Liver (tissue), 3 donors: ENCODE results near the gene NUCKS1.

Experiments
- GABPA ChIP-seq, 2 donors: IDR thresholded peaks in 1 of 2; conservative IDR thresholded peaks in 1 of 2; 2 replicates each; pipeline ENCODE4 v1.6.1; 2016; ENCODE audit warnings: antibody characterized with exemption in 2 of 2, mild to moderate bottlenecking in 1 of 2, moderate library complexity in 1 of 2
- YY1 ChIP-seq: IDR thresholded peaks from 2 replicates; pipeline ENCODE4 v1.6.1; 2016; ENCODE audit warnings: antibody characterized with exemption, mild to moderate bottlenecking
- TF ChIP-seq, protein P1 (sequence below): fragments of 150-350 bp; IDR thresholded peaks from 2 replicates; pipeline ENCODE4 v1.5.1; 2017; ENCODE audit warnings: improper control_type of control experiment, low read depth, low read length; ENCODE audit not compliant: missing input control
- TF ChIP-seq, protein P2 (sequence below): IDR thresholded peaks from 2 replicates; pipeline ENCODE4 v1.6.1; 2016; ENCODE audit warnings: antibody characterized with exemption, mild to moderate bottlenecking
- donor health status: healthy.
- donor health status: healthy.

DNA sequence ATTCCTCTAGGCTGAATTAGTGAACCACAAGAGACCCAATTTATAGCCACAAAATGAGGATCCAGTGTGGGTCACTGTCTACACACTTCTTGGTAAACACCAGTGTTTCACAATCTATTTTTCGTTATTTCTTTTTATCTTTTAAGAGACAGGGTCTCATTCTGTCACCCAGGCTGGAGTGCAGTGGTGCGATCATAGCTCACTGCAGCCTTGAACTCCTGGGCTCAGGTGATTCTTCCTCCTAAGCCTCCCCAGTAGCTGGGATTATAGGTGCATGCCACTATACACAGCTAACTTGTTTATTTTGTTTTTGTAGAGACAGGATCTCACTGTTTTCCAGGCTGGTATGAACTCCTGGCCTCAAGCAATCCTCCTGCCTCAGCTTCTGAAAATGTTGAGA, 40.3 kb downstream of the NUCKS1 start:
- TF ChIP-seq, protein P1, sequence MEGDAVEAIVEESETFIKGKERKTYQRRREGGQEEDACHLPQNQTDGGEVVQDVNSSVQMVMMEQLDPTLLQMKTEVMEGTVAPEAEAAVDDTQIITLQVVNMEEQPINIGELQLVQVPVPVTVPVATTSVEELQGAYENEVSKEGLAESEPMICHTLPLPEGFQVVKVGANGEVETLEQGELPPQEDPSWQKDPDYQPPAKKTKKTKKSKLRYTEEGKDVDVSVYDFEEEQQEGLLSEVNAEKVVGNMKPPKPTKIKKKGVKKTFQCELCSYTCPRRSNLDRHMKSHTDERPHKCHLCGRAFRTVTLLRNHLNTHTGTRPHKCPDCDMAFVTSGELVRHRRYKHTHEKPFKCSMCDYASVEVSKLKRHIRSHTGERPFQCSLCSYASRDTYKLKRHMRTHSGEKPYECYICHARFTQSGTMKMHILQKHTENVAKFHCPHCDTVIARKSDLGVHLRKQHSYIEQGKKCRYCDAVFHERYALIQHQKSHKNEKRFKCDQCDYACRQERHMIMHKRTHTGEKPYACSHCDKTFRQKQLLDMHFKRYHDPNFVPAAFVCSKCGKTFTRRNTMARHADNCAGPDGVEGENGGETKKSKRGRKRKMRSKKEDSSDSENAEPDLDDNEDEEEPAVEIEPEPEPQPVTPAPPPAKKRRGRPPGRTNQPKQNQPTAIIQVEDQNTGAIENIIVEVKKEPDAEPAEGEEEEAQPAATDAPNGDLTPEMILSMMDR = no peak
- TF ChIP-seq, protein P2, sequence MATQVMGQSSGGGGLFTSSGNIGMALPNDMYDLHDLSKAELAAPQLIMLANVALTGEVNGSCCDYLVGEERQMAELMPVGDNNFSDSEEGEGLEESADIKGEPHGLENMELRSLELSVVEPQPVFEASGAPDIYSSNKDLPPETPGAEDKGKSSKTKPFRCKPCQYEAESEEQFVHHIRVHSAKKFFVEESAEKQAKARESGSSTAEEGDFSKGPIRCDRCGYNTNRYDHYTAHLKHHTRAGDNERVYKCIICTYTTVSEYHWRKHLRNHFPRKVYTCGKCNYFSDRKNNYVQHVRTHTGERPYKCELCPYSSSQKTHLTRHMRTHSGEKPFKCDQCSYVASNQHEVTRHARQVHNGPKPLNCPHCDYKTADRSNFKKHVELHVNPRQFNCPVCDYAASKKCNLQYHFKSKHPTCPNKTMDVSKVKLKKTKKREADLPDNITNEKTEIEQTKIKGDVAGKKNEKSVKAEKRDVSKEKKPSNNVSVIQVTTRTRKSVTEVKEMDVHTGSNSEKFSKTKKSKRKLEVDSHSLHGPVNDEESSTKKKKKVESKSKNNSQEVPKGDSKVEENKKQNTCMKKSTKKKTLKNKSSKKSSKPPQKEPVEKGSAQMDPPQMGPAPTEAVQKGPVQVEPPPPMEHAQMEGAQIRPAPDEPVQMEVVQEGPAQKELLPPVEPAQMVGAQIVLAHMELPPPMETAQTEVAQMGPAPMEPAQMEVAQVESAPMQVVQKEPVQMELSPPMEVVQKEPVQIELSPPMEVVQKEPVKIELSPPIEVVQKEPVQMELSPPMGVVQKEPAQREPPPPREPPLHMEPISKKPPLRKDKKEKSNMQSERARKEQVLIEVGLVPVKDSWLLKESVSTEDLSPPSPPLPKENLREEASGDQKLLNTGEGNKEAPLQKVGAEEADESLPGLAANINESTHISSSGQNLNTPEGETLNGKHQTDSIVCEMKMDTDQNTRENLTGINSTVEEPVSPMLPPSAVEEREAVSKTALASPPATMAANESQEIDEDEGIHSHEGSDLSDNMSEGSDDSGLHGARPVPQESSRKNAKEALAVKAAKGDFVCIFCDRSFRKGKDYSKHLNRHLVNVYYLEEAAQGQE = no peak
- peak in 1 of 2 donors; percentile 7 for TF ChIP-seq GABPA (IDR thresholded peaks at IDR 0.05 in 1 of 2, conservative IDR thresholded peaks at IDR 0.05 in 1 of 2)
- TF ChIP-seq YY1 = no peak
